Gastroesophageal sphincter (tissue), 4 donors: ENCODE measurements around the gene RHOC. TPM values are rescaled to one million over a fixed set of nuclear protein-coding genes. Genes with fewer than 3 reads are reported as not detected.

Source experiments
- ATAC-seq: fragments of 150-250 bp; one replicate; pipeline ENCODE4 v1.9.1; 2016; ENCODE audit warnings: mild to moderate bottlenecking, moderate library complexity
- H3K27ac ChIP-seq, 4 donors: fragments of 200-600 bp; sonication (generic) in 3 of 4; 1 replicate in 3 of 4; 2 replicates in 1 of 4; pipeline ENCODE4 v1.5.1; 2016 to 2019
- H3K27me3 ChIP-seq: fragments of 200-600 bp; sonication (generic); one replicate; pipeline ENCODE4 v1.5.1; 2019
- H3K36me3 ChIP-seq, 2 donors: fragments of 200-600 bp; sonication (generic); one replicate each; pipeline ENCODE4 v1.5.1; 2019; ENCODE audit warnings: control low read depth in 1 of 2
- H3K4me1 ChIP-seq, 3 donors: fragments of 200-600 bp; sonication (generic); 1 replicate in 2 of 3; 2 replicates in 1 of 3; pipeline ENCODE4 v1.5.1; 2016 to 2019; ENCODE audit warnings: control low read depth in 2 of 3
- H3K4me3 ChIP-seq, 2 donors: fragments of 200-600 bp; sonication (generic); one replicate each; pipeline ENCODE4 v1.5.1; 2019; ENCODE audit warnings: mild to moderate bottlenecking in 1 of 2, moderate library complexity in 1 of 2
- H3K9me3 ChIP-seq, 3 donors: fragments of 200-600 bp; sonication (generic); one replicate each; pipeline ENCODE4 v1.5.1; 2017 to 2019; ENCODE audit warnings: control low read depth in 2 of 3
- EP300 ChIP-seq: sonication (generic); formaldehyde crosslinking; IDR thresholded peaks from one replicate; pipeline ENCODE4 v1.6.1; 2017; ENCODE audit warnings: antibody characterized with exemption, mild to moderate bottlenecking
- POLR2A ChIP-seq, 2 donors: fragments of 450-650 bp; IDR thresholded peaks; one replicate each; pipeline ENCODE4 v1.6.1; 2017; ENCODE audit warnings: antibody characterized with exemption in 2 of 2, mild to moderate bottlenecking in 2 of 2, moderate library complexity in 1 of 2
- POLR2AphosphoS5 ChIP-seq: sonication (generic); formaldehyde crosslinking; IDR thresholded peaks from one replicate; pipeline ENCODE4 v1.6.1; 2017; ENCODE audit warnings: antibody characterized with exemption
- whole genome bisulfite sequencing, 2 donors: methylation state at CpG; one replicate each; pipeline ENCODE4 v1.1.5; 2018; ENCODE audit warnings: low coverage in 1 of 2; 5-methylcytosine and 5-hydroxymethylcytosine counted together
- total RNA-seq, 4 donors: library from RNA; depleted of rRNA; stranded (reverse); fragments of >200 nt; gene quantifications; one replicate each; pipeline ENCODE4 v1.1.0, GENCODE V29; 2016
- TF ChIP-seq, protein P1 (sequence below), 4 experiments: fragments of 200-600 bp in 2 of 4; fragments of 450-650 bp in 2 of 4; sonication (generic) in 1 of 4; IDR thresholded peaks; one replicate each; pipeline ENCODE4 v1.5.1; 2017 to 2019; ENCODE audit warnings: antibody characterized with exemption in 4 of 4, mild to moderate bottlenecking in 2 of 4, moderate library complexity in 2 of 4

RHOC gene
- total RNA-seq, 4 donors from 2014 or later: 183 to 354 (median 240) TPM

DNA sequence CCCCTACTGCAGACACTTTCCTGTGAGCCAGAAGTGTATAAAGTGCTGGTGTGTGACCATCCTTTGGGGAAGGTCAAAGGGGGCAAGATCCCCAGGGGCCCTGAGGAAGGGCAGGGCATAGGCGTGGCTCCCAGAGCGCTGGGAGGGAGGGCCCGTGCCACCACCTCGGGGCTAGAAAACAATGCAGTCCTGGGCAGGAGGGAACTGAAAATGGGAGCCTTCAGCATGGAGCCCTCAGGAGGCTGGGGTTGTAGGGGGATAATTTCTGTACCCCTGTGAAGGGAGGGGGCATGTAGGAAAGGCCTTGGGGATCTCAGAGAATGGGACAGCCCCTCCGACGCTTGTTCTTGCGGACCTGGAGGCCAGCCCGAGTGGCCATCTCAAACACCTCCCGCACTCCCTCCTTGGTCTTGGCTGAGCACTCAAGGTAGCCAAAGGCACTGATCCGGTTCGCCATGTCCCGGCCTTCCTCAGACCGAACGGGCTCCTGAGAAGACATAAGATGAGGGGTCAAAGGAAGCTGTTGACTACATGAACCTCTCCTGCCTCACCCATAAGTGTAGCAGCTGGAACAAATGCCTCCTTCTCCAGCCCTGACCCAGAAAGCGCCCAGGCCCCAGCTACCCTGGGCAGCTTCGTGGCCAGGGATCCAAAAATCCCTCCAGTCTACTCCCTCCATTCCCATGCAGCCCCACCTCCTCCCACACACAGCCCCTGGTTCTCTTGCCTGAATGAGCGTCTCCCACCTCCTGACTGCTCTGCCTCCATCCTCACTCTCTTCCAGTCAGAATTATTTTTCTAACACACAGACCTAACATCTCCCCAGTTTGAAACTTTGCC, 5.5 kb downstream of the RHOC start:
- peaks cover 5 to 90% (median 63%) of the 10 kb centered on the region in 3 donors for H3K4me1 ChIP-seq
- no peak for ATAC-seq
- H3K27ac ChIP-seq: peak overlapping the region; percentile 67 to 100 (median 94)
- no peaks in the 10 kb centered on the region for H3K27me3 ChIP-seq
- H3K4me3 ChIP-seq: no peak overlapping the region
- 51 to 63% methylated on average over 5 to 16 of the region's 17 CpGs for WGBS, 2 donors
- peaks cover 0 to 57% of the 10 kb centered on the region in 2 donors for H3K36me3 ChIP-seq
- TF ChIP-seq, protein P1, sequence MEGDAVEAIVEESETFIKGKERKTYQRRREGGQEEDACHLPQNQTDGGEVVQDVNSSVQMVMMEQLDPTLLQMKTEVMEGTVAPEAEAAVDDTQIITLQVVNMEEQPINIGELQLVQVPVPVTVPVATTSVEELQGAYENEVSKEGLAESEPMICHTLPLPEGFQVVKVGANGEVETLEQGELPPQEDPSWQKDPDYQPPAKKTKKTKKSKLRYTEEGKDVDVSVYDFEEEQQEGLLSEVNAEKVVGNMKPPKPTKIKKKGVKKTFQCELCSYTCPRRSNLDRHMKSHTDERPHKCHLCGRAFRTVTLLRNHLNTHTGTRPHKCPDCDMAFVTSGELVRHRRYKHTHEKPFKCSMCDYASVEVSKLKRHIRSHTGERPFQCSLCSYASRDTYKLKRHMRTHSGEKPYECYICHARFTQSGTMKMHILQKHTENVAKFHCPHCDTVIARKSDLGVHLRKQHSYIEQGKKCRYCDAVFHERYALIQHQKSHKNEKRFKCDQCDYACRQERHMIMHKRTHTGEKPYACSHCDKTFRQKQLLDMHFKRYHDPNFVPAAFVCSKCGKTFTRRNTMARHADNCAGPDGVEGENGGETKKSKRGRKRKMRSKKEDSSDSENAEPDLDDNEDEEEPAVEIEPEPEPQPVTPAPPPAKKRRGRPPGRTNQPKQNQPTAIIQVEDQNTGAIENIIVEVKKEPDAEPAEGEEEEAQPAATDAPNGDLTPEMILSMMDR (IDR thresholded peaks at IDR 0.05): no peak
- TF ChIP-seq POLR2AphosphoS5: no peak
- TF ChIP-seq EP300: no peak
- TF ChIP-seq POLR2A (IDR thresholded peaks at IDR 0.05): no peak
- H3K9me3 ChIP-seq: no peaks in the 10 kb centered on the region

DNA sequence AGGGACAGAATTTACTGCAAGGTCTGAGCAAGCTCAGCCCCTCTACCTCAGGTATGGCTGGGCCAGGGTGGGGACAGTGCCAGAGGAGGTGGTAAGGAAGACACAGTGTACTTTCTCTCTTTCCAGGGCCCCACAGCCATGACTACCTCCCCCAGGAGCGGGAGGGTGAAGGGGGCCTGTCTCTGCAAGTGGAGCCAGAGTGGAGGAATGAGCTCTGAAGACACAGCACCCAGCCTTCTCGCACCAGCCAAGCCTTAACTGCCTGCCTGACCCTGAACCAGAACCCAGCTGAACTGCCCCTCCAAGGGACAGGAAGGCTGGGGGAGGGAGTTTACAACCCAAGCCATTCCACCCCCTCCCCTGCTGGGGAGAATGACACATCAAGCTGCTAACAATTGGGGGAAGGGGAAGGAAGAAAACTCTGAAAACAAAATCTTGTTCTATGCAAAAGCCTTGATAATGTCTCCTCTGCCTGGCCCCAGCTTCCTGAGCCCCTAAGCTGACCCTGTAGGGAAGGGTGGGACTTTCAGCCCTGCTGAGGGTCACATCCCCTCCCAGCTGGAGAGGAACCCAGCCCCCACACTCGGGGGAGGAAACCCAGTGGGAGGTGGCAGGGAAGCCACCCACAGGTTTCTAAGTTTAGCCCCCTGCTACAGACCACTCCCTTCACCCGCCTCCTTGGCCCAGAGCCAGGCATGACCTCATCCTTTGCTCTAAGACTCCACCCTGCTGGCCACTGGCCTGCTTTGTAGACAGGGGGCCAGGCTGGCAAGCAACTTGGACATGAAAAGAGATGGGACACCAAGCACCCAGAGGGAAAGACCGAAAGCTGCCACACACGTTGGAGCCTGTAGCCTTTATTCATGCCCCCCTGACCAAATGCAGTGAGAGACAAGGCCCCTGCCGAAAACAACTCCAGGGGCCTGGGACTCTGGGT, 6.4 kb downstream of the RHOC start:
- Histone ChIP-seq H3K27ac (peak overlapping the region; percentile 67 to 100 (median 94)), H3K4me3 (no peak overlapping the region), H3K27me3 (no peaks in the 10 kb centered on the region), H3K9me3 (no peaks in the 10 kb centered on the region), H3K36me3 (peaks cover 0 to 65% of the 10 kb centered on the region in 2 donors), H3K4me1 (peaks cover 5 to 84% (median 61%) of the 10 kb centered on the region in 3 donors)
- TF ChIP-seq POLR2AphosphoS5 (peak; percentile 71), POLR2A (IDR thresholded peaks at IDR 0.05) (peak in 1 of 2 donors; percentile 3), EP300 (no peak)
- TF ChIP-seq, protein P1 (IDR thresholded peaks at IDR 0.05): peak in 1 of 4 experiments; percentile 34
- peak; percentile 85 for ATAC-seq
- no CpG with 5 or more reads among the region's 7 CpGs for whole genome bisulfite sequencing, 2 donors

DNA sequence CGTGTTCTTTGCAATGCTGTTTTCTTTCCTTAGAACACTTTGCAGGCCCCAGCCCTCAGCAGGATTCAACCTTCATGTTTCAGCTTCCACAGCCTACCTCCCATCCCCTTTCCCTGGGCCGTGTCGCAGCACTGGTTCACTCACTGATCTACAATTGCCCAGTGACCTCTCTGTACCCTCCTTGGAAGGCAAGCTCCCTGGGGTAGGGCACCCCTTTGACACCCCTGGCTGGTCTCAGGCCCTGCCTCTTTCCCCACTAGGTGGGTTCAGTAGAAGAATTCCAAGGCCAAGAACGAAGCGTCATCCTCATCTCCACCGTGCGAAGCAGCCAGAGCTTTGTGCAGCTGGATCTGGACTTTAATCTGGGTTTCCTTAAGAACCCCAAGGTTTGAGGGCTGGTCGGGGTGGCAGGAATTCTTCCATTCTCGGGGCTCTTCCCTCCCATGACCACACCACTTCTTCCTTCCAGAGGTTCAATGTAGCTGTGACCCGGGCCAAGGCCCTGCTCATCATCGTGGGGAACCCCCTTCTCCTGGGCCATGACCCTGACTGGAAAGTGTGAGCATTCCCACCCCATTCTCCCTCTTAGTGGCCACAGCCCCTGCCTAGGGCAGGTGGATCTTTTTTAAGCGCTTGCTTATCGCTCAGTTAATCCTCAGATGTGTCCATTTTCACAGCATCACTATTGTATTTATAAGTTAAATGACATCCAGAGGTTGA, 7.3 kb downstream of the RHOC start:
- WGBS, 2 donors: 70 to 77% methylated on average over 4 to 8 of the region's 13 CpGs
- no peaks in the 10 kb centered on the region for H3K27me3 ChIP-seq
- H3K36me3 ChIP-seq: peaks cover 0 to 75% of the 10 kb centered on the region in 2 donors
- ATAC-seq: no peak
- no peak overlapping the region for H3K4me3 ChIP-seq
- H3K4me1 ChIP-seq: peaks cover 5 to 74% (median 58%) of the 10 kb centered on the region in 3 donors
- no peaks in the 10 kb centered on the region for H3K9me3 ChIP-seq
- TF ChIP-seq EP300 (no peak), POLR2A (IDR thresholded peaks at IDR 0.05) (no peak), POLR2AphosphoS5 (peak; percentile 17)
- TF ChIP-seq, protein P1 (IDR thresholded peaks at IDR 0.05): no peak
- peak overlapping the region; percentile 67 to 100 (median 94) for H3K27ac ChIP-seq

DNA sequence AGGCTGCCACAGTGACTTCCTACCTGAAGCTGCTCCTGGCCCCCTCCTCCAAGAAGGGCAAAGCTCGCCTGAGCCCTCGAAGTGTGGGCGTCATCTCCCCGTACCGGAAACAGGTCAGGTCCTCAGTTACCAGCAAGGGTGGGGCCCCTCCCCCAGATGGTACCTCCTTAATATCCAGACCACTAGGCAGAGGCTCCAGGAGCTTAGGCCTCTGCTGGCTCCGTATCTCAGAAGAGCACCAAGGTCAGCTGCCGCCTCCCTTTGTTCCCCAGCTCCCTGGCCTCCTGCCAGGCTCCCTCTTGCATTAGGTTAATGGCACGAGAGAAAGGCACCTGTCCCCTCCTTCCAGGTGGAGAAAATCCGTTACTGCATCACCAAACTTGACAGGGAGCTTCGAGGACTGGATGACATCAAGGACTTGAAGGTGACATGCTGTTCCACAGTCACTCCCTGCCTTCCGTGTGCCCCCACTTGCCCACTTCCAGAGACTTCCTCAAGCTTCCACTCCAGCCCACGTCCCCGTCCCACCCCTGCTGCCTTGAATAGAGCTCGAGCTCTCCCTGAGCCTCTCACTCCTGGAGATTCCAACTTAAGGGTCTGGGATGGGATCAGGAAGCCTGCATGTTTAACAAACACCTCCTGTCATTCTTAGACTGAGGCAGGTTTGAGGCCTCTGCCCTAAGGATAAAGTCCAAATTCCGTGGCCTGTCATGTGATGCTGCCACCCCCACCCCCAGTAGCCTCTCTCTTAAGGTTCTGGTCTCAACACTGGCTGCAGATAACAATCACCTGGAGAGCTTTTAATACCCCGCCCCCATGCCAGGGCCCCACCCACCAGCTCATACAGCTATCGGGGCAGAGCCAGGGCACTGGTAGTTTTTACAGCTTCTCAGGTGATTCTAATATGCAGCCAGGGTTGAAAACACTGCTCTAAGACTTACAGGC, 8.3 kb downstream of the RHOC start:
- TF ChIP-seq EP300 (no peak), POLR2A (IDR thresholded peaks at IDR 0.05) (no peak), POLR2AphosphoS5 (no peak)
- TF ChIP-seq, protein P1 (IDR thresholded peaks at IDR 0.05): no peak
- Histone ChIP-seq H3K27me3 (no peaks in the 10 kb centered on the region), H3K36me3 (peaks cover 0 to 83% of the 10 kb centered on the region in 2 donors), H3K4me3 (no peak overlapping the region), H3K4me1 (peaks cover 5 to 65% (median 48%) of the 10 kb centered on the region in 3 donors), H3K9me3 (no peaks in the 10 kb centered on the region), H3K27ac (peak overlapping the region in 3 of 4 donors; percentile 93 to 100 (median 96))
- 65% methylated on average over 8 of the region's 17 CpGs; no CpG with 5 or more reads in 1 of the 2 donors for WGBS, 2 donors
- ATAC-seq: no peak
